ENCODE data around the gene ADARB1.

ADARB1 gene

GRCh38 chr21:45250914-45251634 lies 176.7 kb downstream of the ADARB1 start:
- H3K4me3 ChIP-seq = no peak overlapping the region
- no peaks in the 10 kb centered on the region for H3K9me3 ChIP-seq
- H3K36me3 ChIP-seq (replicated peaks) = no peaks in the 10 kb centered on the region
- H3K4me1 ChIP-seq = no peaks in the 10 kb centered on the region
- H3K27me3 ChIP-seq (ENCODE audit: low read depth) = peaks cover 4% of the 10 kb centered on the region; the same call in 1 of the 2 replicates
- no peak for DNase-seq (ENCODE audit: low spot score in 2 of 2)
- in situ Hi-C loops (cut with MboI; ENCODE audit: low sequenced_read_pairs) = no loop called here

- Histone ChIP-seq H3K27me3 (ENCODE audit: low read depth) (peaks cover 4% of the 10 kb centered on the region; the same call in 1 of the 2 replicates), H3K9me3 (no peaks in the 10 kb centered on the region), H3K4me3 (no peak overlapping the region), H3K36me3 (replicated peaks) (no peaks in the 10 kb centered on the region), H3K4me1 (no peaks in the 10 kb centered on the region)
- DNase-seq (ENCODE audit: low spot score in 2 of 2) = no peak
- in situ Hi-C loops (cut with MboI; ENCODE audit: low sequenced_read_pairs) = no loop called here
These were observed 177.5 kb downstream of the ADARB1 start for GRCh38 chr21:45251635-45252447.

GRCh38 chr21:45252448-45252925 lies 178.1 kb downstream of the ADARB1 start:
- Histone ChIP-seq H3K36me3 (replicated peaks) (no peaks in the 10 kb centered on the region), H3K27me3 (ENCODE audit: low read depth) (peaks cover 4% of the 10 kb centered on the region; the same call in 1 of the 2 replicates), H3K9me3 (no peaks in the 10 kb centered on the region), H3K4me1 (no peaks in the 10 kb centered on the region), H3K4me3 (no peak overlapping the region)
- no peak for DNase-seq (ENCODE audit: low spot score in 2 of 2)
- in situ Hi-C loops (cut with MboI; ENCODE audit: low sequenced_read_pairs) = no loop called here

- no peaks in the 10 kb centered on the region for H3K36me3 ChIP-seq (replicated peaks)
- in situ Hi-C loops (cut with MboI; ENCODE audit: low sequenced_read_pairs) = no loop called here
- no peaks in the 10 kb centered on the region for H3K9me3 ChIP-seq
- no peaks in the 10 kb centered on the region for H3K4me1 ChIP-seq
- no peak for DNase-seq (ENCODE audit: low spot score in 2 of 2)
- H3K4me3 ChIP-seq = no peak overlapping the region
- H3K27me3 ChIP-seq (ENCODE audit: low read depth) = peaks cover 3% of the 10 kb centered on the region; the same call in 1 of the 2 replicates
These were observed 178.8 kb downstream of the ADARB1 start for GRCh38 chr21:45253180-45253579.

- Histone ChIP-seq H3K27me3 (ENCODE audit: low read depth) (no peaks in the 10 kb centered on the region), H3K4me3 (no peak overlapping the region), H3K4me1 (no peaks in the 10 kb centered on the region), H3K36me3 (replicated peaks) (no peaks in the 10 kb centered on the region), H3K9me3 (no peaks in the 10 kb centered on the region)
- in situ Hi-C loops (cut with MboI; ENCODE audit: low sequenced_read_pairs) = no loop called here
- DNase-seq (ENCODE audit: low spot score in 2 of 2) = no peak
These were observed 179.5 kb downstream of the ADARB1 start for GRCh38 chr21:45253633-45254459.

- H3K36me3 ChIP-seq (replicated peaks) = no peaks in the 10 kb centered on the region
- H3K27me3 ChIP-seq (ENCODE audit: low read depth) = no peaks in the 10 kb centered on the region
- no peaks in the 10 kb centered on the region for H3K4me1 ChIP-seq
- in situ Hi-C loops (cut with MboI; ENCODE audit: low sequenced_read_pairs) = no loop called here
- H3K9me3 ChIP-seq = no peaks in the 10 kb centered on the region
- no peak overlapping the region for H3K4me3 ChIP-seq
- no peak for DNase-seq (ENCODE audit: low spot score in 2 of 2)
These were observed 180.1 kb downstream of the ADARB1 start for GRCh38 chr21:45254460-45254930.

GRCh38 chr21:45255381-45256020 lies 181.1 kb downstream of the ADARB1 start:
- no peak for DNase-seq (ENCODE audit: low spot score in 2 of 2)
- in situ Hi-C loops (cut with MboI; ENCODE audit: low sequenced_read_pairs) = no loop called here
- Histone ChIP-seq H3K4me1 (no peaks in the 10 kb centered on the region), H3K4me3 (no peak overlapping the region), H3K9me3 (no peaks in the 10 kb centered on the region), H3K27me3 (ENCODE audit: low read depth) (no peaks in the 10 kb centered on the region), H3K36me3 (replicated peaks) (no peaks in the 10 kb centered on the region)

- Histone ChIP-seq H3K4me1 (no peaks in the 10 kb centered on the region), H3K9me3 (no peaks in the 10 kb centered on the region), H3K4me3 (no peak overlapping the region), H3K36me3 (replicated peaks) (no peaks in the 10 kb centered on the region), H3K27me3 (ENCODE audit: low read depth) (no peaks in the 10 kb centered on the region)
- DNase-seq (ENCODE audit: low spot score in 2 of 2) = no peak
- in situ Hi-C loops (cut with MboI; ENCODE audit: low sequenced_read_pairs) = no loop called here
These were observed 181.9 kb downstream of the ADARB1 start for GRCh38 chr21:45256021-45256911.

- in situ Hi-C loops (cut with MboI; ENCODE audit: low sequenced_read_pairs) = no loop called here
- H3K36me3 ChIP-seq (replicated peaks) = no peaks in the 10 kb centered on the region
- no peaks in the 10 kb centered on the region for H3K27me3 ChIP-seq (ENCODE audit: low read depth)
- DNase-seq (ENCODE audit: low spot score in 2 of 2) = no peak
- no peaks in the 10 kb centered on the region for H3K9me3 ChIP-seq
- no peak overlapping the region for H3K4me3 ChIP-seq
- no peaks in the 10 kb centered on the region for H3K4me1 ChIP-seq
These were observed 182.7 kb downstream of the ADARB1 start for GRCh38 chr21:45256912-45257672.

- in situ Hi-C loops (cut with MboI; ENCODE audit: low sequenced_read_pairs) = no loop called here
- H3K4me3 ChIP-seq = no peak overlapping the region
- no peak for DNase-seq (ENCODE audit: low spot score in 2 of 2)
- H3K27me3 ChIP-seq (ENCODE audit: low read depth) = no peaks in the 10 kb centered on the region
- H3K9me3 ChIP-seq = no peaks in the 10 kb centered on the region
- no peaks in the 10 kb centered on the region for H3K36me3 ChIP-seq (replicated peaks)
- no peaks in the 10 kb centered on the region for H3K4me1 ChIP-seq
These were observed 183.4 kb downstream of the ADARB1 start for GRCh38 chr21:45257673-45258341.

- Histone ChIP-seq H3K4me3 (no peak overlapping the region), H3K36me3 (replicated peaks) (peaks cover under 1% of the 10 kb centered on the region; the same call in 1 of the 2 replicates), H3K4me1 (no peaks in the 10 kb centered on the region), H3K9me3 (no peaks in the 10 kb centered on the region), H3K27me3 (ENCODE audit: low read depth) (no peaks in the 10 kb centered on the region)
- in situ Hi-C loops (cut with MboI; ENCODE audit: low sequenced_read_pairs) = no loop called here
- DNase-seq (ENCODE audit: low spot score in 2 of 2) = no peak
These were observed 184.1 kb downstream of the ADARB1 start for GRCh38 chr21:45258466-45258865.

Measured in HAP-1 (cell line).